PC-3 (cell line): ENCODE results near the gene WT1.

Experiments
- EZH2 ChIP-seq: fragments of 300-600 bp; sonication (generic); IDR thresholded peaks from one replicate; pipeline ENCODE4 v1.6.1; 2017; ENCODE audit warnings: antibody characterized with exemption, mild to moderate bottlenecking, low read length; ENCODE audit not compliant: unreplicated experiment
- EZH2phosphoT487 ChIP-seq: fragments of 300-600 bp; sonication (generic); IDR thresholded peaks from 2 replicates; pipeline ENCODE4 v1.6.1; 2018; ENCODE audit warnings: mild to moderate bottlenecking, antibody characterized with exemption, low read length, borderline replicate concordance
- TF ChIP-seq, protein P1 (sequence below): fragments of 300-600 bp; sonication (generic); conservative IDR thresholded peaks from 2 replicates; pipeline ENCODE4 v1.5.1; 2017; ENCODE audit warnings: antibody characterized with exemption, low read depth, mild to moderate bottlenecking, low read length

DNA sequence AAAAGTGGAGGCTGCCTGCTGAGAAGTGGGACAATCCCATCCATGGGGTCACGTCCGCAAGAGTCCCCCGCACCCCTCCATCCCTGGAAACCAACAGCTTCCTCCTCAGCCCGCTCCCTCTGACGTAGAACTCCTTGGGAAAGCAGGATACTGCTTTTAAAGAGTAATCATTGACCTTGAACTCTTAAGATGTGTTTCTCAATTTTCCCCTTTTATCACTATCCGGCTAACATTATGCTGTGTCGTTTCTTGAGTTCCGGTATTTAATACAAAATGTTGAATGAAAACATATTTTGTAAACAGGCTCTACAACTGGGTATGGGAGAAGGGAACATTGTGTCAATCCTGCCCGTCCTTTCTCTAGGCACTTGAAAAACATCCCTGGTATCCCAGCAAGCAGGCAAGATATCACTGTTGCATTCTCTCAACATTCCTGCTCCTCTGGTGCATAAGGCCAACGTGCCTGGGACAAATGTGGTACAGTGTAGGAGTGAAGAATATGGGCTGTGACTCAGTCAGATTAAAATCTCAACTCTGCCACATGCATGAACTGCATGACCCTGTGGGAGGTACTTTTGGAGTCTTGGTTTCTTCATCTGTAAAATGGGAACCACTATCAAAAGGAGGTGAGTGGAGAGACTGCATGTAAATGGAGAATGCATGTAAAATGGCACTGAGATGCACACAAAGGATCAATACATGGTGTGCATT is 52.8 kb downstream of the WT1 start:
- TF ChIP-seq, protein P1, sequence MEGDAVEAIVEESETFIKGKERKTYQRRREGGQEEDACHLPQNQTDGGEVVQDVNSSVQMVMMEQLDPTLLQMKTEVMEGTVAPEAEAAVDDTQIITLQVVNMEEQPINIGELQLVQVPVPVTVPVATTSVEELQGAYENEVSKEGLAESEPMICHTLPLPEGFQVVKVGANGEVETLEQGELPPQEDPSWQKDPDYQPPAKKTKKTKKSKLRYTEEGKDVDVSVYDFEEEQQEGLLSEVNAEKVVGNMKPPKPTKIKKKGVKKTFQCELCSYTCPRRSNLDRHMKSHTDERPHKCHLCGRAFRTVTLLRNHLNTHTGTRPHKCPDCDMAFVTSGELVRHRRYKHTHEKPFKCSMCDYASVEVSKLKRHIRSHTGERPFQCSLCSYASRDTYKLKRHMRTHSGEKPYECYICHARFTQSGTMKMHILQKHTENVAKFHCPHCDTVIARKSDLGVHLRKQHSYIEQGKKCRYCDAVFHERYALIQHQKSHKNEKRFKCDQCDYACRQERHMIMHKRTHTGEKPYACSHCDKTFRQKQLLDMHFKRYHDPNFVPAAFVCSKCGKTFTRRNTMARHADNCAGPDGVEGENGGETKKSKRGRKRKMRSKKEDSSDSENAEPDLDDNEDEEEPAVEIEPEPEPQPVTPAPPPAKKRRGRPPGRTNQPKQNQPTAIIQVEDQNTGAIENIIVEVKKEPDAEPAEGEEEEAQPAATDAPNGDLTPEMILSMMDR: no peak
- no peak for TF ChIP-seq EZH2phosphoT487
- no peak for TF ChIP-seq EZH2
